Measurements from ENCODE around the gene SHB.

SHB gene

DNA sequence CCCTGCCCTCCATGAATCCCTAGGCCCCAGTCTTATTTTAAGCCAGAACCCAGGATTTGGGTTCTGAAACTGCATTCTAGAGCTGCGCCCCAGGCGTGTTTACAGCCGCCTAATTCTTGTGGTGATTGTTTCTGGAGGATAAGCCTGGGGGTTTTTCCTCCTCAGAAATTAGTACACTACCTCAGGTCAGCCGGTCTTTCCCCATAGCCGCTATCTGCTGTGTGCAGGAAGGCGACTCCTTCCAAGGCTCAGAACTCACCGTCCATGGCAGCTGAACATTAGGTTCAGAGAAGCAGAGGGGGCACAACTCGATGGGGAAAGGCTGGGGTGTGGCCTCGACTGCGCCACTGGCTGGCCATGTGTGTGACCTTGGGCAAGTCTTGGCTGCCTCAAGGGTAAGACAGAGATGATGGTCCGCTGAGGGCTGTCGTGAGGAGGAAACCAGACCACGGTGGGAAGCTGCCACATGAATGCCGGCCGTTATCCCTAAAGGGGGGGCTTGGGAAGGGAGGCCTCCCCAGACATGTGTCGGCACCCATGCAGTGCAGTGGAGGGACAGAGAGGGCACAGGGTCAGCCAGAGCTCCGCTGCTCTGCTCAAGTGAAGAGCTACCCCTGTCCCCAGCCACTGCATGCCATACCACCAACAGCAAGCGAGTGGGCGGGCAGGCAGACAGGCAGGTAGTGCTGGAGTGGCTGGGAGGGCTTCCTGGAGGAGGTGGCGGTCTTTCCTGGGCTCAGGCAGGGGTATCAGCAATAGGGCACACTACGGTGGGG lies 28.9 kb downstream of the SHB start:
- no peak for DNase-seq

- DNase-seq = no peak
These were observed 29.7 kb downstream of the SHB start for GRCh38 chr9:38039090-38039906.

DNA sequence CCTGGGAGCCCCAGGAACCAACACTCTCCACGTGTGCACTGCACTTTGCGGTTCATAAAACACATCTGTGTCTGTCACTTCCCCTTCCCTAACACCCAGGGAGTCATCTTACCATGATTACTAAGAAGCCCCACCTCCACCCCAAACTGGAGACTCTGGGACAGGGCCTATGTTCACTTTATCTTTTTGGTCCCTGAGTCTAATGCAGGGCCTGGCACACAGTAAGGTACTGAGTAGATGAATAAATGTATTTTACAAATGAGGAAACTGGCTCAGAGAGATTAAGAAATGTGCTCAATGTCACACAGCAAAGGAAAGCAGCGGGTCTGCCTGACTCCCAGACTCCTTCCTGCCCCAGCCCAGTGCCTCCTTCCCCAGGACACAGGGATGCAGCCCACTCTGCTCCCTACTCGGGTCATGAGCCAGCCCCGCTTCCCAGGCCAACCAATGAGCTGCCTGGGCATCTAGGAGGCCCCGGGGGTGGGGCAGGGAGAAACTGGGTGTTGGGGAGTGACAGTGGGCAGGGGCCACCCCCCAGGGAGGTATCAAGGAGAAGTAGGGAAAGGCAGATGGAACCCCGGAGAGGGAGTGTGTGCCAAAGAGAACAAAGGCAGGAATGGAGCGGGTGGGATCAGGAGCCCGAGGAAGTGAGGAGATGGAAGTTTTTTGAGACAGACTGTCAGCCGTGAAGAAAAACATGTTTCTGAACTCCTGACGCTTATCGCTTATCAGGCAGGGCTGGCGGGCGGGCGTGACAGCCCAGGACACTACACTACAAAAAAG lies 30.5 kb downstream of the SHB start:
- DNase-seq = no peak

DNA sequence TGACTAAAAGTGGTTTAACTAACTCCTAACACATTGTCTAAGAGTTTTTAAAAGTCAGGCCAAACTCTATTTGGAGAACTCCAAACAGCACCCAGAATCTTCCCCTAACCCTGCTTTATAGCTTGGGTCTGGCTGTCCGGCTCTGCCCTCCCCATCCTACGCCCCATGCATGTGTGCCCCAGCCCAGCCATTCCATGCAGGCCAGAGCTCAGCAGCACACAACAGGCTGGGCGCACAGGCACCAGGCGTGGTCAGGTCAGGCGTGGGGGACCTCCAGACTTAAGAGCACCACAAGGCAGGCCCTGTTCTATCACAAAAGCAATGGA lies 31.1 kb downstream of the SHB start:
- DNase-seq = no peak

DNA sequence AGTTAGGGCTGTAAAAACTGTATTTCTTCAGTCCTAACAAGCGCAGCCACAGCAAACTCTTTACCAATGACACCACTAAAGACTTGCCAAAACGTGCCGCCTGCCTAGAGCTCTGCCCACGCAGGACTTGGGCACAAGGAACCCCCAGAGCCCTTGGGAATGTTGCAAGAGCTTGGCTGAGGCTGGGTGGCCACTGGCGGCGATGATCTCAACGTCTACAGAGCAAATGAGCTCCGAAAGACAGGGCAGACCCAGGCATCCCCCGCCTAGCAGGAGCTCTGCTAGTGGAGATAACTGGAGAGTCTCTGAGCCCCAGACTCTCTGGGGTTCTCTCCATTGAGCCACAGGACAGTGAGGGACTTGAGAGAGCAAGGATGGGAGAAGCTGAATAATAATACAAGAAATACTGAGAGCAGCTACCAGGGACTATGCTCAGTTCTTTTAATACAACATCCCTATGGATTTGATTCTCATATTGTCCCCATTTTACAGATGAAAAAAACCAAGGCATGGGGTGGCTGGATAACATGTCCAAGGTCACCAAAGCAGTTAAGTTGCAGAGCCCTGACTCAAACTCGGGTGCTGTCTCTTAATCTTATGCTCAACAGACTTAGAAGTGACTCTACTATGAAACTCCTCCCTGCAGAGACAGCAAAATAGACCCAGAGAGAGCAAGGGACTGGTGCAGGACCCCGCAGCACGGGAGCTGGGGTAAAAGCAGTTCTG lies 32.5 kb downstream of the SHB start:
- DNase-seq = no peak

DNA sequence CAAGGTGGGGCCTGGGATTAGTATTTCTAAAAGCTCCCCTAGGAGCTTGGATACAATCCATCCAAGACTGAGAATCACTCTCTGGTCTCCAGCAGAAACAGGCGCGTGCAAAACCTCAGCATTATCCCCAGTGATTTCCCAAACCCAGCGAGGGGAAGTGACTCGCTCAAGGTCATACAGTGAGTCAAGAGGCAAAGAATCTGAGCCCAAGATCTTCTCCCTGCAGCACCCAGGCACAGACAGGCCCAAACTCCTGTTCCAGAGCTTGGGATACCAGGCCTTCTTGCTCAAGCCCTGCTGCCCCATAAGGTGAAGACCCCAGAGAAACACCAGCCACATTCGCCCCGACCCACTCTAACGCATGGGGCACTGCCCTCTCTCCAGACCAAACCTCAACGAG lies 33.2 kb downstream of the SHB start:
- no peak for DNase-seq

- DNase-seq = no peak
These were observed 35.1 kb downstream of the SHB start for GRCh38 chr9:38033941-38034340.

GRCh38 chr9:38032266-38033110 lies 36.5 kb downstream of the SHB start:
- no peak for DNase-seq

DNA sequence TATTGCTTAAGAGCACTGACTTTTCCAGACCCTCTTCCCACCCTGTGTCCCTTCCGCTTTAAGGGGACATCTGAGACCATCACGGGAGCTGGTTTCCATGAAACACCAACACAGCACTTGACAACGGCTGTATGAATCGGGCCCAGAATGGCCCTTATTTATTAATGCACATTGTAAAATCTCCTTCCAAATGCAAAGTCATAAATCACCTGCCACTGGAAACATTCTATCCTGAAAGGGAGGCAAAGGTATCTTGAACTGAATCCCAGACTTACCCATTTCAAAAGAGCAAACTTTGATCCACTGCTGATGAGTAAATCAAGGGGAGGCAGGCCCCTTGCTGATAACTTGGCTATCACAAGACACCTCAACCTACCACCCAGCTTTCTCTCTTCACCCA lies 37.4 kb downstream of the SHB start:
- DNase-seq = no peak

DNA sequence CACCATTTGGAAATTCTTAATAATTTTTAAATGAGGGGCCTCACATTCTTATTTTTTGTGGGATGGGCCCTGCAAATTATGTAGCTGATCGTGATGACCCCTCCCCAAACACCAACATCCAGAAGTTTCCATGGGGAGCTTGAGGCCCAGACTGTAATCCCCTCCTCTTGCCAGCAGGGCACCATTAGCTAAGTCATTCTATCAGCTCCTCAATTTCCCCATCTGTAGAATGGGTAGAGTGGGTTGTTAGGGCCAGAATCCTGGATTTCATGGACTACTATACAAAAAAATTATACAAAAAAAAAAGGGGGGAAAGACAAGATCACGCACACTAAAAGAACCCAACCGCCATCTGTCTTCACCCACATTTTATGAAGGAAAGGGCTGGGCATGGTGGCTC lies 38.4 kb downstream of the SHB start:
- no peak for DNase-seq

DNA sequence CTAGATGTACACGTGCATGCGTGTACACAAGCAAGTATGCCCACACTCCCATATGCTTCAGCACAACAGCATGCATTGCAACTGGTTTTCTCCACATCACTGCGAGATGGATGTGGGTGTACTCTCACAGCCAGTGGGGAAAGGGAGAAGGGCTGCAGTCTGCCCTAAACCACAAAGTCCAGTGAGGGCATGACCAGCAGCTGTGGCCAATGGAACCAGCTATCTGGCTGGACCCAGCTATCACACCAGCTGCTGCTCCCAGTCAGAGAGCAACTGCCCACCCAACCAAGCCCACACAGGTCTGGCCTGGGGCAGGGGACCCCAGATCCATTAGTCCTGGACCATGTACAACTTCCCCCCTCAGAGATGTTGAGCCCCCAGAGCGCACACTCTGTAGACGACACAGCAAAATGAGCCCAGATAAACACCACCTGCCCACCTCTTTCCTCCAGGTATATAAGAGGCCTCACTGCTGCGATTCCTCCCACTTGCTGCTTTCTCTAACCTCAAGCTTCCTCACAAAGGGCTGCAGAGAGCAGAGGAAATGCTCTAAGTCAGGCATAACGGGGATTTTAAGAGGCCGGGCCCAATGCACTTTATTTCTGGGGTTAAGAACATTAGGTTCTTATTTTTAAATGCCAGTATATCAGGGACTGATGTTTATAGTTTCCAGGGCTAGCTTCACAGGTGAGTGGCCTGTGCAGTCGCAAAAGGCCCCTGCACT lies 39.0 kb downstream of the SHB start:
- no peak for DNase-seq

DNA sequence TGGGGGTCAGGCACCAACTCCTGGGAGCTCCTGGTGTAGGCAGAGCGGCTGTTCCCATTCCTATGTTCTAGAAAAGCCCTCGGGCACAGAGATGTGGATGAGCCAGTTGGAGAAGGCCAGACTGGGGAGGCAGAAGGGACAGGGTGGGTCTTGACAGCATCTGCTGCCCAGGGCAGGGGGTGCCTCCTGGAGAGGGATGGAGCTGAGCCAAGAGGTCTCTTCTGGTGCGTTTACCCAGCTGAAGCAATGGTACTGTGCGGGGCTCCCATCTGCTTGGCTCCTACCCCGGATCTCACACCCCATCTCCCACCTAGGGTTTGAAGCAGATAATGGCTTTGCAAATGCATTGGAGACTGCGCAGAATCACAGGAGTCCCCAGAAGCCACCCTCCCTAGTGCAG lies 41.3 kb downstream of the SHB start:
- DNase-seq = no peak

DNA sequence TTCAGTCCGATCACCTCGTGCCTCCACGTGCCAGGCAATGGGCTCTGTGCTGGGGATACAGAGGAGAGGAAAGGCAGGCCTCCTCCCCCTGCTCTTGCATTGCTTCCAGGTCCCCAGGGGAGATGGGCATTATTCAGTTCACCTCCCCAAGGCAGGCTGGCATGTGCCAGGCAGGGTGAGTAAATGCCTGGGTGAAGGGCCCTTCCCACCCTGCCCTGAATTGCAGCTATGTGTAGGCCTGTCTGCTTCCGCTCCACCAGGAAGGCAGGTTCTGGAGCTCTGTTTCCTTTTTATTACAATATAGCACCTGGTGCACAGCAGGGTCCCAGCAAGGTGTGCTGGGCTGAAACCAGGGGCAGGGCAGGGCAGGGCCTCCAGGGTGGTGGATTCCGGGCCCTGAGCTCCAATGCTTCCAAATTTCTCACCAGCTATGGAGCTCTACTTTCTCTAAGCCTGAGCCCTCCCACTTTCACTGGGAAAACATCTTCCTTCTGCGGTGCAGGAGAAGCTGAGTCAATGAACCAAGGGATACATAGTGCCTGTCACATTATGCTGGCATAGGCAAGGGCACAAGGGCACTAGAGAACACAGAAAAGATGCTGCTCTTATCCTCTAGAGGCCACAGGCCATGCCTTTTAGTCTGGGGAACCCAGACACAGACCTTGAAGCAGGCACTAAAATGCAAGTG lies 42.0 kb downstream of the SHB start:
- DNase-seq = no peak

DNA sequence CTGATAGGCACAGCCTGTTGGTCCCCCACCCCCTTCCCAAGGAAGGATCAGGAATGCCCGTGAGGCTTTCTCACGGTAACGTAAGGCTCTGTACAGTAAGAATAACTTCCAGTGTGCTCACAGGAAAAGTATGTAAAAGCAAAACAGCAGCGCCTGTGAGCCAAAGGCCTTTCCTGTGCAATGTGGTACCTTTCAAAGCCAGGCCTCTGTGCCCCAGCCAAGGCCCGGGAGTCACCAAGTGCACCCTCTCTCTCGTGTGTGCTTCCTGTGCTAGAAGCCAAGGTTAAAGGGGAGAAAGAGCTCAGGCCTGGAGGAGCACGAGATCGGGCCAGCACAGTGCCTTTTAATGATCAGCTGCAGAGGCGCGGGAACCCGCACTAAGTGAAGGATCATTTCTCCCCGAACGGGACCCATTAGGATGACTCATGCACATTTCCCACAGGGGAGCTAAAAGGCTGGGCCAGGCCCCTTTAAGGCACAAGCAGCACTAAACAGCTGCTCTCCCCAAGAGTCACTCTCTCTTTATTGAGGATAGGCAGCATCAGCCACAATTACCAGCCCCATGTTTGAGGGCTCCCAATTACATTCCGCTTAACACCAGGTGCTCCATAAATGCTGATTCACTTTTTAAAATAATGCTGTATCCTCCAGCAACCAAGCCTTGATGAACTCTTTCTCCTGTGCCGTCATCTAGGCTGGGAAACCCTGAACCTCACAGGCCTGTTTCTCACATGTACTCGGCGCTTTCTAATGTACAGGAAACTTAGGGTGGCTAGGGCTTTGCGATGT lies 42.8 kb downstream of the SHB start:
- DNase-seq = no peak

DNA sequence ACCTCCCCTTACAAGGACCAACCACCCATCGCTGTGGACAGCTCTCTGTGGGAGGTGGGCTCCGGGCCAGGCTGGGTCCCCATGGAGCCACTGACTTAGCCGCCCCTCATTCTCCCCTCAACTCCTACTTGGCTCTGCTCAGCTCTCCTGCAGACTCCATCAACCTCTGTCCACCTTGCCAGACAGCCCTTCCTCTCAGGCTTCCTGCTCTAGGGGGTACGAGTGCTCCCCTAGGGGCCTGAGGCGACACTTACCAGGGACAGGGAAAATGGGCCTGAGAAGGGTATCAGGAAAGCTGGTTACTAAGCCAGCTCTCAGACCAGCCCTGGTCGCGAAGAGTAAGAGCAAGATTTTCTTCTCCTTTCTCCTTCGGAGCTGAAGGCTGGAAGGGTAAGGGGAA lies 43.9 kb downstream of the SHB start:
- no peak for DNase-seq

DNA sequence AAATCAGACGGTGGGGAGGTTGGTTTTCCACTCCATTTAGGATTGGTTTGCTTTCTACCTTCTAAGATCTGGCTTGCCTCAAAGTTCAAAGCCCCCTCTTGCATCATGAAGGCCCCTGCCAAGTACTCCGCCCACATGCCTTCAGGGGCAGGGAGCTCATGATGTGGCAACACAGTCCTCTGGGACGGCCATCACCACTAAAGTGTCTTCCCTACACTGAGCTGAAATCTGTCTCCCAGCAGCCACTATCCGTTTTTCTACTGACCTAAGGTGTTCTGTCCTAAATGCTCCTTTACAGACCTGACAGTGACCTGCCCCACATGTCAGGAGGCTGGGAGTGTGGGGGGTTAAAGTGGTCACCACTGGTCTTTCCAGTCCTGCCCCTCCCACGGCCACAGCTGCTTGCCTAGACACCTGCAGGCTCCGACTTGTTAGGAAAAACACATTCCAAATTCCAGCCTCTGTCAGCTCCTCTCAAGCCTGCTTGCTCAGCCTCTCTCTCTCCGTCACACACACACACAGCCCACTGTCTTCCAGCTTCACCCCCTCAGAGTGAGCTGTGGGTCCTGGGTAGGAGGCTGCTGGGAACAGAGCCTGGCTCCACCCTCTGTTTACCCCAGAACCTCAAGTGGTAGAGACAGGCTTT lies 44.9 kb downstream of the SHB start:
- peak; percentile 48 for DNase-seq

- no peak for DNase-seq
These were observed 45.4 kb downstream of the SHB start for GRCh38 chr9:38023661-38024035.

DNA sequence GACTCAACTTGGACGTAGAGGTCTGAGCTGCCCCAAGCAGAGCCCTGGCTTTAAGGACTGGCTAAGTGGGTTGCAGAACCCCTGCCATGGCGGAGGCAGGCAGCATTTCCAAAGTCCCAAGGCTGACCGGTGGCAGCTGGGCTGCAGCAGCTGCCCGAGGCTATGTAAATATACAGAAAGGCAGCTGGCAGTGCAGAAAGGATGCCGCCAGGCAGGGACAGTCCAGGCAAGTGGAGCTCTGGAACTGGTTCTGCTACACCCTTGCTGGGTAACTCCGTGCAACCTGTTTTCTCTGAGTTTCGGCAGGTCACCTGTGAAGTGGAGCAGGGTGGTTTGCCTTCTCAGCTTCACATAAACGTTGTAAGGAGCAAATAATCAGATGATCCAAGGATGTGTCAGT lies 46.0 kb downstream of the SHB start:
- peak; percentile 35 for DNase-seq

DNA sequence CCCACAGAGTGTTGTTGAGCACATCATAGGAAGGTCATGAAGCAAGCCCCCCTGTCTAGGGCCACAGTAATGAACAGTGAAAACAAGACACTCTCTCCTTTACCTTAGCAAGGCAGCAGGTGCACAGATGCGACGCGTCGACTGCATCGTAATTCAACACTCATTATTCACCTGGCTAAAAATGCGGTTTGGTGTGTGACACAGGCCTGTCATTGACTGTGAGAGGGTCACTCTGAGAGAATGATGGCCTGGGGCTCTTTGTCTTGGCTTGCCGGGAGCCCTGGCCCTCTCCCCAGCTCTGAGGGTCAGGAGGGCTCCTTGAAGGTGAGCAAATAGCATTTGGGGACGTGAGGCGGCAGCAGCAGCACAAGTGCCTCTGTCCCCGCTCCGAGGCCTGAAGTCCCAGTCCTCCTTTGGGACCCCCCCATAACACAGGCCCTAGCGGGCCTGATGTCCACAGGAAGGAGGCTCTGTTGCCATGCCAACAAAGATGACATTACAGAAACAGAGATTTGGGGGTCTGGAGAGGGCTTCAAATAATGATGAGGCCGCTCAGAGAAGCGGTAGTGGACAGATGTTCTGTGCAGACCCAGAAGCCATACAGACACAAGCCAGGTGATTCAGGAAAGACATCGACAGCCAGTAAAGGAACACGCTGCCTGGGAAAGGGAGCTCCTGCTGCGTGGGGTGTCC lies 46.7 kb downstream of the SHB start:
- peak; percentile 31 for DNase-seq

Data from NCI-H2029 treated with DMSO at 0.1 percent for 48 hours (cell line).